Left ventricle myocardium superior (tissue), 1 donor: Measurements from ENCODE around the gene SELENOV. TPM values are rescaled to one million over a fixed set of nuclear protein-coding genes. Genes with fewer than 3 reads are reported as not detected.
"Not testable (repeated sequence)": the region's sequence is repeated elsewhere in the genome, so short reads cannot be mapped to it uniquely, and the experiment has no call there.

Source experiments
- ATAC-seq: fragments of 200-7000 bp; cut with Tn5 transposase; one replicate; pipeline ENCODE4 v1.9.1; 2020; ENCODE audit warnings: mild to moderate bottlenecking, moderate library complexity
- DNase-seq: peaks from one replicate; pipeline ENCODE4 v3.0.0-alpha.2; 2020
- intact Hi-C: fragments of 100-400 bp; cut with micrococcal nuclease; formaldehyde crosslinking; loops from one replicate; pipeline ENCODE4 v1.11.0; 2022
- long read RNA-seq: library from polyadenylated mRNA; unstranded; transcript quantifications from one replicate; pipeline ENCODE4 v2.0.0, GENCODE V29; 2021
- total RNA-seq: library from RNA; stranded (reverse); fragmentation: NEBNext Ultra II Directional; extraction: Animal tissue kit (Norgen Biotek cat#: 25700); gene quantifications from one replicate; pipeline ENCODE4 v1.2.1, GENCODE V29; 2021
- donor health status: DM: no; HTN: yes; CAD: no; lungs with severe emphysema.

Gene SELENOV
- not detected for total RNA-seq
- long read RNA-seq: 0 reads

DNA sequence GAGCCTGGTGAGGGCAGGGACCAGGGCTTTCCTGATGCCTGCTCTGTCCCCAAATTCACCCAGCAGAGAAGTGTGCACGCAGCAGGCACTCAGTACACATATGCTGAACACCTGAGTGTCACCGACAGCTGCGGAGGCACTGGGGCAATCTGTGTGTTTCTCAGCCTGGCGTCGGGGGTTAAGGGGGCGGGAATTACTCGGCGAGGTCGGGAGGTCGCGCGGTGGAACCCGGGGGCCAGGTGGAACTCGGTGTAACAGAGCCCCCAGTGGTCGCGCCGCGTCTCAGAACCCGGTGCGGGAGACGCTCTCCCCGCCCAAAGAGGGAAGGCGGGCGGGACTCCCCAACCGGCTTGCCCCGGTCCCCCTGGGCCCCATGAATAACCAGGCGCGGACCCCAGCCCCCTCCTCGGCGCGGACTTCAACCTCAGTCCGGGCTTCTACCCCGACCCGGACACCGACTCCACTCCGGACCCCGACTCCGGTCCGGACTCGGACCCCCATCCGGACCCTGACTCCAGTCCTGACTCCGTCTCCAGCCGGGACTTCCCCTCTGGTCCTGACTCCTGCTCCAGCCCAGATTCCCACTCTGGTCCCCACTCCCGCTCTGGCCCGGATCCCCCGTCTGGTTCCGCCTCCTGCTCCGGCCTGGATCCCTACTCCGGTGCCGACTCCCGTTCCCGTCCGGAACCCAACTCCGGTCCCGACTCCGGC, at the start of gene SELENOV:
Gene SELENOV (plus strand): TSS at position 300 of the 711 bp plus-strand sequence. CDS start 74 bp downstream, at position 374.
- ATAC-seq (no peak), DNase-seq (no peak)
- intact Hi-C loops: no loop called here

DNA sequence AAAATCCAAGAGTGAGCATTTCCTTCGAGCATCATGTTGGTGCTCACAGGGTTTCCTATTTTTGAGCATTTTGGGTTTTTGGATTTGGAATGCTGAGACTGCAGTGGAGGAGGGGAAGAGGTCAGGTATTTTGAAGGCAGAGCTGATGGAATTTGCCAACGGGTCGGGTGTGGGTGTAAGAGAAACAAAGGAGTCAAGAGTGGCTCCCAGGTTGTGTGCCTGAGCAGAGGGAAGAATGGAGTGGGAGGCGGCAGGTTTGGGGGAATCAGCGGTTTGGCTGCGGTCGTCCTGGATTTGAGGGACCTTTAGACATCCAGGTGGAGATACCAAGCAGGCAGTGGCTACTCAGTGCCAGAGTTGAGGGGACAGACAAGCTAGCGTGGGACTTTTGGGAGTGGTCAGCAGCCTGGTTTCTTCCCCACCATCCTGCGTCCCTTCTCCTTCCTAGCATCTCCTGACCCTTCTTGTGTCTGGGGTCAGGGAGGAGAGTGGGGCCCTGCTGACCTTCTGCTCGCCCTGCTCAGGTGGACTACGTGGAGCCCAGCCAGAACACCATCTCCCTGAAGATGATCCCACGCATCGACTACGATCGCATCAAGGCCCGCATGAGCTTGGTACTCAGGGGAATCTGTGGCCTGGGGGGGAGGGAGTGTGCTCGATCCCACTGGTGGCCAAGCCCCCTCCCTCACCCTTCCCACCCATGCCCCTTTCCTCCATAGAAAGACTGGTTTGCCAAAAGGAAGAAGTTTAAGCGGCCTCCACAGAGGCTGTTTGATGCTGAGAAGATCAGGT, 48.8 kb upstream of the SELENOV start:
- ATAC-seq (no peak), DNase-seq (no peak)
- intact Hi-C loops: no loop called here

- ATAC-seq (no peak), DNase-seq (no peak)
- intact Hi-C loops: no loop called here
These were observed 47.0 kb upstream of the SELENOV start for GRCh38 chr19:39467941-39468340.

- intact Hi-C loops: no loop called here
- DNase-seq (no peak), ATAC-seq (no peak)
These were observed 45.9 kb upstream of the SELENOV start for GRCh38 chr19:39469036-39469435.

DNA sequence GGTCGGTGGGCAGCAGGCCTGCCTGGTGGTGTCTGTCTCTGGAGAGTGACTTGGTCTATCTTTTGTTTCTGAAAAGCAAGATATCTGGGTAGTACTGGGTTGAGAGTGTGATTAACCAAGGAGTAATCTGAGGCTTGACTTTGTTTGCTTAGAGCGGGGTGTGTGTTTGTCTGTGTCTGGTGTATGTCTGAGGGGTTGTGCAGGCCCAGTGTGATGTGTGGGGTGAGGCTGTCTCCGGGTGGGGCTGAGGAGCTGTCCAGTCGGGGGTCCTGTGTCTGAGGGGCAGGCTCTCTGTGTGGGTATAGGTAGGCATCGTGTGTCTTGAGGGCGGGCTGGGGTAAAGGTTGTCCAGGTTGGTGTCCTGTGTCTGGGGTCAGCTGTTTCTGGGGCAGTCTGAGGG, 45.4 kb upstream of the SELENOV start:
- intact Hi-C loops: no loop called here
- ATAC-seq (no peak), DNase-seq (no peak)

GRCh38 chr19:39470724-39471339, 44.1 kb upstream of the SELENOV start:
- no peak for DNase-seq
- intact Hi-C loops: no loop called here
- no peak for ATAC-seq

- intact Hi-C loops: no loop called here
- DNase-seq (no peak), ATAC-seq (no peak)
These were observed 43.0 kb upstream of the SELENOV start for GRCh38 chr19:39471756-39472536.

DNA sequence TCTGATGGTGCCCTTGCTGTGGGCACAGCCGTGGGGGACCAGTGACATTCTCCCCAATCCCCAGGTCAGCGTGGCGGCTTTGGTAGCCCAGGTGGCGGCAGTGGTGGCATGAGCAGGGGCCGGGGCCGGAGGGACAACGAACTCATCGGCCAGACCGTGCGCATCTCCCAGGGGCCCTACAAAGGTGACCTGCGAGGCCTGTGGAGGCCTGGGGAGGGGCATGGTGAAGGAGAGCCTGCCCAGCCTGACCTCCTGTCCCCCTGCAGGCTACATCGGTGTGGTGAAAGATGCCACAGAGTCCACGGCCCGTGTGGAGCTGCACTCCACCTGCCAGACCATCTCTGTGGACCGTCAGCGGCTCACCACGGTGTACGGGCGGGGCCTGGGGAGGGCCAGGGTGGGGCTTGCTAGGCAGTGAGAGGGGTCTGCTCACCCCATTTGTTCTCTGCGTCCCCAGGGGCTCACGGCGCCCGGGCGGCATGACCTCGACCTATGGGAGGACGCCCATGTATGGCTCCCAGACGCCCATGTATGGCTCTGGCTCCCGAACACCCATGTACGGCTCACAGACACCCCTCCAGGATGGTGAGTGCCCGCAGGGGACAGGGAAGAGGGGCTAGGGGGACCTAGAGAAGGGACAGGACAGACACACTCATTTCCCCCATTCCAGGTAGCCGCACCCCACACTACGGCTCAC, 42.0 kb upstream of the SELENOV start:
- no peak for DNase-seq
- no peak for ATAC-seq
- intact Hi-C loops: no loop called here

DNA sequence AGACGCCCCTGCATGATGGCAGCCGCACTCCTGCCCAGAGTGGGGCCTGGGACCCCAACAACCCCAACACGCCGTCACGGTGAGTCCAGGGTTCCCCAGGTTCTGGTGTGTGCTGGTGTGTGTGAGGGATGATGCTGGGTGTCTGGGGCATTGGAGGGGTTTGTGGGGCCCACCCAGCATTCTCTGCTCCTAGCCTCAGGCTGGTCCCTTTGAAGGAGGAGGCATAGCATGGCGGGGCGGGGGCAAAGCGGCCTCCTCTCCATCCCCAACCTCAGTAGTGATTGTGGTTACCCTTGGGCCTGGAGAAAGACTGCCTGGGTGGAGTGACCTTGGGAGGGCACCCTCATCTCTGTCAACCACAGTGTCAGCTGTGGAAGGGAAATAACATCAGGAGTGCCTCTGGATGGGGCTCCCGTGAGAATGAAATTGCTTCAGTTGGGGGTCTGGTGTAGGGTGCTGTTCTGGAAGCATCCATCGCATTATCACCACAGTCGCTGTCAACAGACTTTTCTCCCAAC, 41.4 kb upstream of the SELENOV start:
- no peak for DNase-seq
- ATAC-seq: no peak
- intact Hi-C loops: no loop called here

GRCh38 chr19:39474139-39474620, 40.8 kb upstream of the SELENOV start:
- ATAC-seq (peak; percentile 68), DNase-seq (peak; percentile 79)
- intact Hi-C loops: no loop called here

GRCh38 chr19:39475748-39476147, 39.2 kb upstream of the SELENOV start:
- intact Hi-C loops: no loop called here
- peak; percentile 15 for ATAC-seq
- peak; percentile 58 for DNase-seq

GRCh38 chr19:39479319-39479801, 35.6 kb upstream of the SELENOV start:
- DNase-seq, ATAC-seq, intact Hi-C loops: not testable (repeated sequence)

GRCh38 chr19:39479916-39480315, 35.0 kb upstream of the SELENOV start:
- intact Hi-C loops: loop anchor here (10.0 kb wide), 1 partner anchor 55 kb away; the partner anchor contains the start of gene EID2B
- DNase-seq (no peak), ATAC-seq (no peak)

DNA sequence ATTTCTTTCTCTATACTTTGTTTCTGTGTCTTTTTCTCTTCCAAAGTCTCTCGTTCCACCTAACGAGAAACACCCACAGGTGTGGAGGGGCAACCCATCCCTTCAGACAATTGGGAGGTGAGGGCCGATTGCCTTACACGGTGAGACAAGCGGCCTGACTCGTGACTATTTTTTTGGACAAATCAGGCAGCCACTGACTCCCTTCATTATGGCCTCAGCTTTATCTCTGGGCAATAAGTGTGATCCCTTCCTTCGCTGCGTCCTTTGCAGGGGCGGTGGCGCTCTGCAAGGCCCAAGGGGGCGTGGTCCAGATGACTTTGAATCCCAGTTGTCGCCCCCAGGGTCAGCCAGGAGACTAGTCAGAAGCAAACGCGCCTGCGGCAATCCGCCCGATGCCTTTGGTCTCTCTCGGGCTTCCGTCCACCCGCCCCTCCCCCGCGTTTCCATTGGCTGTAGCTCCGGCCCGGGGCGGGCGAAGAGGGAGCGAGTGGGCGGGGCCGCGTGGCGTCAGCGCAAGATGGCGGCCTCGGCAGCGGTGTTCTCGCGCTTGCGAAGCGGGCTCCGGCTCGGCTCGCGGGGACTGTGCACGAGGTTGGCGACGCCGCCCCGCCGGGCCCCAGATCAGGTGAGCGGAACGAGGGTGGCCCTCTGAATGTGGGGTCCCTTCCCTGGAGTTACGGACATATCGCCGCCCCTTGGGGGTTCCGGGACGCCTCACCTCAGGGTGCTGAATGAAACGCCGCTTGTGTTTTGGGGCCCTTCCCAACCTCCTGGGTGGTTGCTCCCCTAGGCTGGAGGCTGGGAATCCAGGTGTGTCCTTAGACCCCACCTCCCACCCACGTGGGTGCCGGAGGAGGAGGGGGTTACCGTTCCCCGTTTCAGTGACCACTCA, 34.4 kb upstream of the SELENOV start, which contains the start of gene TIMM50:
Gene TIMM50 (plus strand): TSS at position 502 of the 892 bp plus-strand sequence. CDS start 16 bp downstream, at position 518.
- intact Hi-C loops: loop anchor here (10.0 kb wide), 1 partner anchor 54 kb away; the partner anchor contains the start of gene EID2B

DNA sequence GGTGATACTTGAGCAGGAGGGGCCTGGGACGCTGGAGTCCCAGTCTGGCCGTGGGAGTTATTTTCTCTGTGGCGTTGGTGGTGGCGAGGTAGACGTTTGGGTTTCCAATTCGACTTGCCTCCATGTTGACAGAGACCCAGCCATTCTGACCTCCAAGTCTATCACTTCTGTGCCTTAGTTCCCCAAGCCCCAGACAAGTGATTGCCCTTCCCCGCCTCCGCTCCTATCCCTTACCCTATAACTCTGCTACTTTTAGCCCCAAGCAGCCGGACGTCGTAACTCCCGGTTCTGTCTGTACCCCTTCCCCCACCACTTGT, 33.8 kb upstream of the SELENOV start:
- intact Hi-C loops: loop anchor here (10.0 kb wide), 1 partner anchor 54 kb away; the partner anchor contains the start of gene EID2B
- no peak for DNase-seq
- no peak for ATAC-seq

More for the DNA sequence above, 34.4 kb upstream of the SELENOV start, which contains the start of gene TIMM50:
- DNase-seq: peak; percentile 99
- peak; percentile 98 for ATAC-seq

- no peak for ATAC-seq
- intact Hi-C loops: loop anchor here (10.0 kb wide), 1 partner anchor 53 kb away; the partner anchor contains the start of gene EID2B
- DNase-seq: no peak
These were observed 33.3 kb upstream of the SELENOV start for GRCh38 chr19:39481676-39482075.

DNA sequence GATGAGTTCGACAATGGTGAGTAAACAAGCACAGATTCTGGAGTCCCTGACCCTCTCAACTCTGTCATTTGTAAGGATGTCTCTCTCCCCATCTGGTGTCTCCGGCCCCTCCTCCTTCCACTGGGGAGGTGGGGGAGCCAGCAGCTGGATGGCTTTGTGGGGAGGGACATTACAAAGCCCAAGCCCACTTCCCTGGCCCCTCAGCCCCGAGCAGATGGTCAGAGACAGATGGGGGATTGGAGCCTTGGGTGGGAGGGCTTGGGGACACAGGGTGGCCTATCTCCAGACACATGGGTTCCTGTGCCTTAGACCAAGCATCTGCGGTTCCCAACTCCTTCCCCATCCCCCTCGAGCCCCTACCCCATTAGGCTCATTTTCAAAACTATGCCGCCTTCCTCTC, 31.8 kb upstream of the SELENOV start:
- ATAC-seq (no peak), DNase-seq (no peak)
- intact Hi-C loops: loop anchor here (10.0 kb wide), 1 partner anchor 52 kb away; the partner anchor contains the start of gene EID2B
